Neural progenitor cell (in vitro differentiated cells): ENCODE results near the gene PRODH. TPM values are rescaled to one million over a fixed set of nuclear protein-coding genes. Genes with fewer than 3 reads are reported as not detected.
"Not testable (repeated sequence)": the region's sequence is repeated elsewhere in the genome, so short reads cannot be mapped to it uniquely, and the experiment has no call there.

Source experiments
- DNase-seq: peaks from one replicate; pipeline ENCODE4 v3.0.0-alpha.2; 2016; ENCODE audit warnings: low spot score
- H2AFZ ChIP-seq: fragments of 200-600 bp; sonication (generic); replicated peaks from 2 replicates; pipeline ENCODE4 v1.6.1; 2016; ENCODE audit warnings: antibody characterized with exemption
- H3F3A ChIP-seq: fragments of 200-600 bp; sonication (generic); 2 replicates; pipeline ENCODE4 v1.6.1; 2016; ENCODE audit warnings: antibody characterized with exemption, low read depth
- H3K27ac ChIP-seq: fragments of 200-600 bp; sonication (generic); 2 replicates; pipeline ENCODE4 v1.5.1; 2016; ENCODE audit warnings: mild to moderate bottlenecking
- H3K27me3 ChIP-seq: fragments of 200-600 bp; sonication (generic); 2 replicates; pipeline ENCODE4 v1.6.1; 2016; ENCODE audit warnings: mild to moderate bottlenecking, moderate library complexity
- H3K36me3 ChIP-seq: fragments of 200-600 bp; sonication (generic); 2 replicates; pipeline ENCODE4 v1.5.1; 2016
- H3K4me1 ChIP-seq: fragments of 200-600 bp; sonication (generic); 2 replicates; pipeline ENCODE4 v1.6.1; 2016; ENCODE audit warnings: mixed run types
- H3K4me2 ChIP-seq: fragments of 200-600 bp; sonication (generic); 2 replicates; pipeline ENCODE4 v1.6.1; 2016
- H3K4me3 ChIP-seq: fragments of 200-600 bp; sonication (generic); 2 replicates; pipeline ENCODE4 v1.5.1; 2016
- H3K79me2 ChIP-seq: fragments of 200-600 bp; sonication (generic); 2 replicates; pipeline ENCODE4 v1.6.1; 2016; ENCODE audit warnings: low read depth
- H3K9ac ChIP-seq: fragments of 200-600 bp; sonication (generic); 2 replicates; pipeline ENCODE4 v1.6.1; 2016
- H3K9me3 ChIP-seq: fragments of 200-600 bp; sonication (generic); 2 replicates; pipeline ENCODE4 v1.5.1; 2016; ENCODE audit warnings: low read depth
- H4K20me1 ChIP-seq: fragments of 200-600 bp; sonication (generic); 2 replicates; pipeline ENCODE4 v1.6.1; 2016; ENCODE audit warnings: low read depth
- H3K27ac Mint-ChIP-seq: 3 replicates; pipeline ENCODE4 v1.8.0; 2021; ENCODE audit warnings: mixed read lengths
- H3K27me3 Mint-ChIP-seq: 2 replicates; pipeline ENCODE4 v1.8.0; 2022; ENCODE audit warnings: low read depth, mild to moderate bottlenecking, inconsistent platforms, moderate library complexity, mixed read lengths; ENCODE audit not compliant: insufficient read depth
- H3K36me3 Mint-ChIP-seq: 3 replicates; pipeline ENCODE4 v1.8.0; 2021; ENCODE audit warnings: mixed read lengths
- H3K4me1 Mint-ChIP-seq: 3 replicates; pipeline ENCODE4 v1.8.0; 2021; ENCODE audit warnings: mixed read lengths
- H3K4me3 Mint-ChIP-seq: 3 replicates; pipeline ENCODE4 v1.8.0; 2021; ENCODE audit warnings: mild to moderate bottlenecking, moderate library complexity, mixed read lengths
- H3K9me3 Mint-ChIP-seq: 3 replicates; pipeline ENCODE4 v1.8.0; 2020; ENCODE audit warnings: mixed read lengths
- total RNA-seq: library from RNA; depleted of rRNA; stranded (reverse); fragments of >200 nt; gene quantifications from 2 replicates; pipeline ENCODE4 v1.2.3, GENCODE V29; 2015; ENCODE audit warnings: low replicate concordance

PRODH gene
- total RNA-seq, 1 donor from 2014 or later: 9.3 TPM

DNA sequence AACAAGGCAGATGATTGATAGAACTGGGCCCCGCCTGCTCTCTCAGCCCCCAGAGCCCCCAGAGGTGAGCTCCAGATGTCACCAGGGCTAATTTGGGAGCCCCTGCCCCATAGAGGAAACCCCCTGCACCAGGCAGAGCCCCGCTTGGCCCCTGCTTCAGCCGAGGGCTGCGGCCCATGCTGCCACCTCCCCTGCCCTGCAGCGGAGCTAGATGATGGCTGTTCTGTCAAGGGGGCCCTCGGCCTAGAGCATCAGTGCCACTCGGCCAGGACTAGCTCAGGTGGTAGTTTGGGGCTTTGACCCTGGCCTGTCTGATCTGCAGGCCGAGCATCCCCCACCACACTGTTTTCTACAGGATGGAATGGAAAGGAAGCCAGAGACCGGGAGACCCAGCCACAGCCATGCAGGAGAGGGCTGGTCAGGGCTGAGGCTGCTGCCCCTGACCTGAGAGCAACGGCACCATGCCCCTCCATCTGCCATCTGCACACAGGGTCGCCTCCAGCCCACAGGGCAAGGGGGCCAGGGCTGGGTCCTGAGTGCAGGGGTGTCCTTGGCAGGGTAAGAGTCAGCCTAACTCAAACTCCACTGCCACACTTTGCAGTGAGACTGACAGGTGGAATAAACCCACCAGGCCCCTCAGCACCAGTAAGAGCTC is 24.2 kb upstream of the PRODH start:
- H3K79me2 ChIP-seq, DNase-seq: not testable (repeated sequence)

DNA sequence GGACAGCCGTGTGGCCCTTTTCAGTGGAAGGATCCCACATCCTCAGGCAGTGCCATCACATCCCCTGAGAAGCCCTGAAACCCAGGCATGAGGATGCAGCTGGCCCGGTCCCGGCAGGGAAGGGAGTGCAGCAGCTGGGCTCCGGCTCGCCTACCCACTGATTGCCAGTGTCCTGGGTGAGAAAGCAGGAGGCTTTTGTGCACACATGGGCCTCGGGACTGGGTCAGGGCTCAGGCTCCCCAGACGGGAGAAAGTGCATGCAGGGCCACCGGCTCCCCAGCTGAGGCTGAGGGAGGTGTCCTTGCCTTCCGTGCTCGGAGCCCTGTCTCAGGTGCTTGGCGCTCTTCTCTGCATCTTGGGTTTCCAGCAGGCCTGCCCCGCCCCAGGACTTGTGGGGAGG is 23.6 kb upstream of the PRODH start:
- H3K4me1 ChIP-seq, H3K9ac ChIP-seq, H3K9me3 ChIP-seq, H3K4me3 ChIP-seq, H3K27ac Mint-ChIP-seq, H3K36me3 ChIP-seq, H3K4me1 Mint-ChIP-seq, H2AFZ ChIP-seq, H3K27ac ChIP-seq, H3K9me3 Mint-ChIP-seq, H4K20me1 ChIP-seq, H3K4me3 Mint-ChIP-seq, DNase-seq, H3K27me3 ChIP-seq, H3K4me2 ChIP-seq, H3F3A ChIP-seq, H3K79me2 ChIP-seq, H3K36me3 Mint-ChIP-seq, H3K27me3 Mint-ChIP-seq: not testable (repeated sequence)

More for the DNA sequence above, 24.2 kb upstream of the PRODH start:
- H4K20me1 ChIP-seq, H3K4me3 ChIP-seq, H3K9ac ChIP-seq, H3K27ac Mint-ChIP-seq, H2AFZ ChIP-seq, H3K36me3 Mint-ChIP-seq, H3K4me3 Mint-ChIP-seq, H3F3A ChIP-seq, H3K9me3 ChIP-seq, H3K27me3 Mint-ChIP-seq, H3K4me2 ChIP-seq, H3K4me1 ChIP-seq, H3K27me3 ChIP-seq, H3K9me3 Mint-ChIP-seq, H3K27ac ChIP-seq, H3K4me1 Mint-ChIP-seq, H3K36me3 ChIP-seq: not testable (repeated sequence)

DNA sequence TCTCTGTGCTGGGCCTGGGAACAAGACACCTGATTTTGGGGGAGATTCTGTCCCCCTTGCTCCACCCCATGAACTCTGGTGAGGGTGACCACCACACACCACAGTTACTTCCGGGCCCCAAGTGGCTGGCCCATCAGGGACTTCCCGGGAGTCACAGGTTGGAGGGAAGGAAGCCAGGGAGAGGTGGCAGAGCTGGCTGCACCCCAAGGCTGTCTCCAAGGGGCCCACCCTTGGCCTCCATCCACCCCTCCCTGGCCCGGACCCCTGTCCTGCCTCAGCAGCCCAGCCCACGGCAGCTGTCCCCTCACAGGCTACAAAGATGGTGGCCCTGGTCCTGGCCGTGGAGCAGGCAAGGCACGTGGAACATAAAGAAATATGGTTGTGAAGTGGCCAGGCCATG is 23.2 kb upstream of the PRODH start:
- not testable (repeated sequence) for H3K27ac Mint-ChIP-seq, H2AFZ ChIP-seq, H3K9me3 ChIP-seq, H3K9ac ChIP-seq, H3K27ac ChIP-seq, H3K79me2 ChIP-seq, H3K27me3 ChIP-seq, H3K36me3 ChIP-seq, H4K20me1 ChIP-seq, DNase-seq, H3K4me2 ChIP-seq, H3K4me1 Mint-ChIP-seq, H3K4me1 ChIP-seq, H3K27me3 Mint-ChIP-seq, H3F3A ChIP-seq, H3K9me3 Mint-ChIP-seq, H3K4me3 Mint-ChIP-seq, H3K36me3 Mint-ChIP-seq, H3K4me3 ChIP-seq

DNA sequence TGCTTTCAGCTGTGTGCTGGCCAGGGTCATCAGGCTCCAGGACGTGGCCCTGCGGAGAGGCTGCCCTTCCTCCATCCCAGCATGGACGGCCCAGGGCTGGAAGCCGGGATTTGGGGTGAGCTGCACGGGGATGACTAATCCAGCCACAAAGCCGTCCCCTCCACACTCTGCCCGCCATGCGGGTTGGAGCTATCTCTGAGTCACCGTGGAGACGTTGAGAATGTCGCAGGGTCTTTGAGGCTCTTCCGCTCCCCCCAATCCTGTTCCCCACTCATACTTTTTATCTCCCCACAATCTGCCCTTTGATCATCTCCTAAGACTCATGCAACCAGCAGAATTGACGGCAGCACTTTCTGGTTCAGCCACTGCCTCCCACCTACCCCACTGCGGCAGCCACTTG is 22.6 kb upstream of the PRODH start:
- H3K4me3 Mint-ChIP-seq, H3K9ac ChIP-seq, H3K27ac ChIP-seq, H3K27me3 Mint-ChIP-seq, H3K4me3 ChIP-seq, H3K27ac Mint-ChIP-seq, H3K4me1 Mint-ChIP-seq, DNase-seq, H4K20me1 ChIP-seq, H3K9me3 ChIP-seq, H3K27me3 ChIP-seq, H3K36me3 Mint-ChIP-seq, H3K36me3 ChIP-seq, H3F3A ChIP-seq, H3K4me2 ChIP-seq, H3K9me3 Mint-ChIP-seq, H3K79me2 ChIP-seq, H2AFZ ChIP-seq, H3K4me1 ChIP-seq: not testable (repeated sequence)

DNA sequence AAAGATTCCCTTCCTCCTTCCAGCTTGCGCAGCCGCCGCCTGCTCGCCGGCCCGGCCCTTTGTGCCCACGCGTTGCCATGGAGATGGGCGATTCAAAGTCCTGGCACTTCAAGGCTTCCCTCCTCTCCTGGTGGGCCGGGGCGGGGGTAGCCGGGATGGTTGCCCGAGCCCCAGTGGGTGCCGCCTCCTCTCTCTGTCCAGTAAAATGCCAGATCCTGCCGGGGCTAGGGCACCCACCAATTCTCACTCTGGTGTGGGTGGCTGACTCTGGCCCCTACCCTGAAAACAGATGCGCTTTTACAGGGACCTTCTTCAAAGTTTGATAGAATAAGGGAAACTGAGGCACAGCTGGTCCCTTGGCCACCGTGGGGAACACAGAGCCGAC is 22.2 kb upstream of the PRODH start:
- not testable (repeated sequence) for H2AFZ ChIP-seq, H3K27ac Mint-ChIP-seq, H3K79me2 ChIP-seq, H3K4me1 Mint-ChIP-seq, H3K27me3 Mint-ChIP-seq, H3K27me3 ChIP-seq, H3K36me3 ChIP-seq, H4K20me1 ChIP-seq, H3F3A ChIP-seq, H3K4me3 ChIP-seq, H3K27ac ChIP-seq, H3K4me1 ChIP-seq, DNase-seq, H3K9me3 Mint-ChIP-seq, H3K9ac ChIP-seq, H3K4me2 ChIP-seq, H3K9me3 ChIP-seq, H3K4me3 Mint-ChIP-seq, H3K36me3 Mint-ChIP-seq

DNA sequence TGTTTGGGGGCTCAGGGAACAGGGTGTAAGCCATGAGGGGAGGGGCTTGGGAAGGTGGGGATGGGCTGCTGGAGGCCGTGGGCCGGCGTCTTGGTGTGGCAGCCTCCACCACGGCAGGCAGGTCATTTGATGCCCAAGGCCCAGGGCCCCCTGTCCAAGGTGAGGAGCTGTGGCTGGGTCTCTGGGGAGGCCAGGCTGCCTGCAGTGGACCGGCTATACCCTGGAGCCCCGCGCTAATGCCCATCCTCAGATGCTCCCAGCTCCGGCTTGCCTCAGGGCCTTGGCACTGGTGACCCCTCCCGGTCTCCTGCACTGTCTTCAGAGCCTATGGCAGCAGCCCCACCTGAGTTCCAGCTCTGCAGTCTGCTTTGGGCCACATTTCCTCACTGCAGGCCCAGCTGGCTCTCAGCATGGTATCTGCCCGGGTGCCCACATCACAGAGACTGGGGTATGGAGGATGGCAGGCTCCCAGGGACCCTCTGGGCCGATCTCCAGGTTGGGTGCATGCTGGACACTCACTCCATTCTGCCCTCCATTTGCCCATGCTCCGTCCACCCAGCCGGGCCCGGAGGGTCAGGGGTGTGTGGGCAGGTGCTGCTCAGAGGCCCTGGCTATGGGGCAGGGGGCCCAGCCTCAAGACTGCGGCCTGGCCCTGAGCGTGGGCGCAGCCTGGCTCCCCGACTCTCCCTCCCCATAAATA is 21.7 kb upstream of the PRODH start:
- not testable (repeated sequence) for H4K20me1 ChIP-seq, H3K4me3 ChIP-seq, H3K9ac ChIP-seq, H3K4me3 Mint-ChIP-seq, H3K4me1 ChIP-seq, H3K27ac ChIP-seq, H3K4me1 Mint-ChIP-seq, H3K36me3 ChIP-seq, H3K27me3 Mint-ChIP-seq, H3K27ac Mint-ChIP-seq, H3F3A ChIP-seq, H3K27me3 ChIP-seq, H3K36me3 Mint-ChIP-seq, H3K4me2 ChIP-seq, H3K9me3 Mint-ChIP-seq, H3K79me2 ChIP-seq, DNase-seq, H2AFZ ChIP-seq, H3K9me3 ChIP-seq

DNA sequence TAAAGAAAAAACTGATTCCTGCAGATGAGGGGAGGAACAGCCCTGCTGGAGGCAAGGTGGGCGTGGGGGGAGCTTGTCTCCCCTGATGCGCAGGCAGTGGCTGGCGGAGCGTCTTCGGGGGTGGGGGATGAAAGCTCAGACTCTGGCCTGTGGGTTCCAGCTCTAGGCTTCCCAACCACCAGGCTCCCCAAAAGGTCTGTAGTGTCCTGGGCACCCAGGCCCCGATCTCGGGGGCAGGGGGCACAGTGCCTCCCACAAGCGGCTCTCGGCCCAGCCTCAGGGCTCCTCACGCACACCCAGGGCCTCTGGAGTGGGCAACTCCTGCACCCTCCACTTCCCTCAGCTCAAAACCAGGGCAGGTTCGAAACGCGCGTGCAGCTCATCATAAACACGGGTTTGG is 20.9 kb upstream of the PRODH start:
- H3K4me3 Mint-ChIP-seq, H4K20me1 ChIP-seq, H2AFZ ChIP-seq, H3K9ac ChIP-seq, H3K4me1 ChIP-seq, H3K36me3 Mint-ChIP-seq, H3K4me2 ChIP-seq, H3K4me1 Mint-ChIP-seq, H3K9me3 Mint-ChIP-seq, H3K27me3 Mint-ChIP-seq, H3K4me3 ChIP-seq, H3K9me3 ChIP-seq, H3K36me3 ChIP-seq, DNase-seq, H3K27ac Mint-ChIP-seq, H3K27ac ChIP-seq, H3F3A ChIP-seq, H3K27me3 ChIP-seq, H3K79me2 ChIP-seq: not testable (repeated sequence)

DNA sequence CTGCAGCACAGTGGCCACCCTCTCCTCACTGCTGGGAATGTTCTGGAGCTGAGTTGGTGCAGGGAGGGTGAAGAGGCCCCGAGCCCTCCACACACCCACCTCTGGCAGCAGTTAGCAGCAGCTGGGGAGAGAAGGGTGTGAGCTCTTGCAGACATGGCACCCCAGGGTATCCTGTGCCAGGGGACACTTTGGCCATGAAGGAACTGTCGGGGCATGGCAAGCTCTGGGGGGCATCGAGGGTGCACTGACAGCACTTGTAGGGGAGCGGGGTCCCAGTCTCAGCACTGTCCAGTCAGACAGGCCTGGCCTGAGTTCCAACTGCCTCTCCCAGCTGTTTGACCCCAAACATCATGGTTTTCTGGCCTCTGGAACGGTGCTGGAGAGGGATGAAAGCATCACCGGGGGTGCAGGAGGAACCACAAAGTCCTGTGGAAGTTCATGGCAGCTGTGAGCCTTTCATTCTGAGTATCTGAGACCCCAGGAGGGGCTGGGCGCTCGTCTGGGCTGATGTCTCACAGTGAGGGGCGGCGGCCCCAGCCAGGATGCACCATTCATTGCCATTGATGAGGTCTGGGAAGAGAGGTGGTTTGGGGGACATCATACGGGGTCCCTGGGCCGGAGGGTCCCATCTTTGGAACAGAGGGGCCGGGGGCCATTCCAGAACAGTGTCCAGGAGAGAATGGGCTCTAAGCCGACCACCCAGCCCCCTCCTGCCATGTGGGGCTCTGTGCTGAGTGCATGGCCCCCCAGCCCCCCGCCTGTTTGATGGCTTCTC is 20.2 kb upstream of the PRODH start:
- not testable (repeated sequence) for H2AFZ ChIP-seq, H3K9me3 ChIP-seq, H3K27me3 Mint-ChIP-seq, H3K4me1 ChIP-seq, H3K4me3 ChIP-seq, H3K27ac ChIP-seq, H4K20me1 ChIP-seq, H3F3A ChIP-seq, H3K79me2 ChIP-seq, H3K36me3 ChIP-seq, H3K4me1 Mint-ChIP-seq, DNase-seq, H3K9me3 Mint-ChIP-seq, H3K36me3 Mint-ChIP-seq, H3K27ac Mint-ChIP-seq, H3K9ac ChIP-seq, H3K27me3 ChIP-seq, H3K4me2 ChIP-seq, H3K4me3 Mint-ChIP-seq
